Measurements from ENCODE around the gene INSRR. TPM values are rescaled to one million over a fixed set of nuclear protein-coding genes. Genes with fewer than 3 reads are reported as not detected.

INSRR gene
- total RNA-seq, 1 experiment from 2014 or later, result 0.11 TPM

GRCh38 chr1:156851779-156852417 lies 7.0 kb downstream of the INSRR start (continued):
- TF ChIP-seq E2F1 (CRISPR knock-in tag; IDR thresholded peaks at IDR 0.05), result no peak

- Mint-ChIP-seq H3K4me1 (peaks cover 13% of the 10 kb centered on the region), H3K4me3 (peak overlapping the region; percentile 71), H3K36me3 (no peaks in the 10 kb centered on the region), H3K27ac (no peak overlapping the region), H3K27me3 (ENCODE audit: low read depth) (peaks cover 97% of the 10 kb centered on the region), H3K9me3 (no peaks in the 10 kb centered on the region)
- peak; percentile 5; the same call in 1 of the 2 replicates for ATAC-seq
- no peak for DNase-seq (ENCODE audit: low spot score)
- TF ChIP-seq JAZF1 (CRISPR knock-in tag; IDR thresholded peaks at IDR 0.05) (no peak), USF2 (CRISPR knock-in tag; IDR thresholded peaks at IDR 0.05) (0 out of 2 replicates have a peak, but pooled peaks have one; percentile 20)
- CTCF ChIA-PET, result interaction anchor here (0.7 to 6.1 kb wide), 15 partner anchors 9 to 160 kb away, joined by 4 to 81 read pairs (median 10); partner anchors contain the start of genes INSRR and NTRK1
- POLR2A ChIA-PET, result interaction anchor here (1.3 to 1.4 kb wide), 2 partner anchors 11 to 36 kb away, joined by 3 to 8 read pairs; partner anchors contain the start of gene NTRK1
Observed at GRCh38 chr1:156849151-156849496, 9.8 kb downstream of the INSRR start.

GRCh38 chr1:156848461-156849150 lies 10.3 kb downstream of the INSRR start:
- CTCF ChIA-PET, result interaction anchor here (0.5 to 6.1 kb wide), 17 partner anchors 9 to 159 kb away, joined by 3 to 81 read pairs (median 6); partner anchors contain the start of genes INSRR and NTRK1
- Mint-ChIP-seq H3K4me3 (peak overlapping the region; percentile 71), H3K9me3 (no peaks in the 10 kb centered on the region), H3K4me1 (peaks cover 16% of the 10 kb centered on the region), H3K27ac (no peak overlapping the region), H3K27me3 (ENCODE audit: low read depth) (peaks cover 97% of the 10 kb centered on the region), H3K36me3 (no peaks in the 10 kb centered on the region)
- POLR2A ChIA-PET, result interaction anchor here (1.3 to 1.4 kb wide), 2 partner anchors 12 to 37 kb away, joined by 3 to 8 read pairs; partner anchors contain the start of gene NTRK1
- 0 out of 2 replicates have a peak, but pooled peaks have one; percentile 24 for TF ChIP-seq FOXP4 (CRISPR knock-in tag; IDR thresholded peaks at IDR 0.05)
- no peak for TF ChIP-seq USF1 (CRISPR knock-in tag; IDR thresholded peaks at IDR 0.05)
- TF ChIP-seq SP1 (CRISPR knock-in tag; conservative IDR thresholded peaks at IDR 0.05), result peak; percentile 65
- TF ChIP-seq CREB1 (CRISPR knock-in tag; IDR thresholded peaks at IDR 0.05), result no peak
- TF ChIP-seq PREB (CRISPR knock-in tag; IDR thresholded peaks at IDR 0.05; ENCODE audit: borderline replicate concordance), result no peak
- DNase-seq (ENCODE audit: low spot score) (peak; percentile 82), ATAC-seq (peak; percentile 76)

- no peaks in the 10 kb centered on the region for H3K36me3 Mint-ChIP-seq
- ATAC-seq, result no peak
- POLR2A ChIA-PET, result interaction anchor here (1.3 to 1.4 kb wide), 2 partner anchors 12 to 37 kb away, joined by 3 to 8 read pairs; partner anchors contain the start of gene NTRK1
- TF ChIP-seq ZNF512 (CRISPR knock-in tag; IDR thresholded peaks at IDR 0.05; ENCODE audit: borderline replicate concordance), result no peak
- no peak for TF ChIP-seq NR3C1 (CRISPR knock-in tag; conservative IDR thresholded peaks at IDR 0.05; ENCODE audit: low read depth)
- peak; percentile 33; the same call in 1 of the 2 replicates for TF ChIP-seq PRDM15 (CRISPR knock-in tag; IDR thresholded peaks at IDR 0.05)
Observed at GRCh38 chr1:156847591-156848460, 11.1 kb downstream of the INSRR start.

More at GRCh38 chr1:156847591-156848460, 11.1 kb downstream of the INSRR start:
- Mint-ChIP-seq H3K4me1 (peaks cover 16% of the 10 kb centered on the region), H3K27me3 (ENCODE audit: low read depth) (peaks cover 97% of the 10 kb centered on the region), H3K4me3 (peak overlapping the region; percentile 71), H3K27ac (no peak overlapping the region), H3K9me3 (no peaks in the 10 kb centered on the region)
- CTCF ChIA-PET, result interaction anchor here (0.5 to 6.1 kb wide), 17 partner anchors 9 to 159 kb away, joined by 3 to 81 read pairs (median 6); partner anchors contain the start of genes INSRR, LRRC71 and NTRK1
- DNase-seq (ENCODE audit: low spot score), result no peak
